PFSK-1 (cell line): ENCODE measurements around the gene FYN.

Experiments used
- FOXP2 ChIP-seq: optimal IDR thresholded peaks from 2 replicates; pipeline ENCODE3; 2011; ENCODE audit warnings: borderline replicate concordance, control low read depth, inconsistent platforms; ENCODE audit not compliant: insufficient read depth; ENCODE audit errors: extremely low read length, extremely low read depth
- POLR2AphosphoS5 ChIP-seq: IDR thresholded peaks from 2 replicates; pipeline ENCODE4 v1.6.1; 2012; ENCODE audit warnings: low read depth, mild to moderate bottlenecking, control low read depth, low read length, moderate library complexity
- REST ChIP-seq, 2 experiments: IDR thresholded peaks; 2 replicates each; pipeline versions ENCODE4 v1.6.1 to v1.8.0; 2011 to 2012; ENCODE audit warnings: low read depth in 2 of 2, low read length in 2 of 2, control low read depth in 1 of 2, inconsistent platforms in 1 of 2, mild to moderate bottlenecking in 1 of 2, moderate library complexity in 1 of 2; ENCODE audit not compliant: insufficient read depth in 1 of 2
- SIN3A ChIP-seq: IDR thresholded peaks from 2 replicates; pipeline ENCODE4 v1.6.1; 2012; ENCODE audit warnings: mild to moderate bottlenecking, low read length, moderate library complexity, borderline replicate concordance; ENCODE audit not compliant: insufficient read depth
- TAF1 ChIP-seq: IDR thresholded peaks from 2 replicates; pipeline ENCODE4 v1.6.1; 2012; ENCODE audit warnings: low read length, control low read depth, borderline replicate concordance; ENCODE audit not compliant: insufficient read depth

GRCh38 chr6:111920578-111920977, 47.3 kb upstream of the FYN start:
- TF ChIP-seq REST (IDR thresholded peaks at IDR 0.05; ENCODE audit: insufficient read depth in 1 of 2, low read depth in 2 of 2, low read length in 2 of 2) (no peak), TAF1 (no peak), SIN3A (no peak), POLR2AphosphoS5 (no peak), FOXP2 (no peak)
